COLO668 (cell line): Measurements from ENCODE around the gene PLCB3.
"Not testable (repeated sequence)": the region's sequence is repeated elsewhere in the genome, so short reads cannot be mapped to it uniquely, and the experiment has no call there.

Experiments used
- DNase-seq: peaks from one replicate; lab custom pipeline; 2025; ENCODE audit not compliant: unreplicated experiment; lab: John Stamatoyannopoulos, UW

Gene PLCB3

DNA sequence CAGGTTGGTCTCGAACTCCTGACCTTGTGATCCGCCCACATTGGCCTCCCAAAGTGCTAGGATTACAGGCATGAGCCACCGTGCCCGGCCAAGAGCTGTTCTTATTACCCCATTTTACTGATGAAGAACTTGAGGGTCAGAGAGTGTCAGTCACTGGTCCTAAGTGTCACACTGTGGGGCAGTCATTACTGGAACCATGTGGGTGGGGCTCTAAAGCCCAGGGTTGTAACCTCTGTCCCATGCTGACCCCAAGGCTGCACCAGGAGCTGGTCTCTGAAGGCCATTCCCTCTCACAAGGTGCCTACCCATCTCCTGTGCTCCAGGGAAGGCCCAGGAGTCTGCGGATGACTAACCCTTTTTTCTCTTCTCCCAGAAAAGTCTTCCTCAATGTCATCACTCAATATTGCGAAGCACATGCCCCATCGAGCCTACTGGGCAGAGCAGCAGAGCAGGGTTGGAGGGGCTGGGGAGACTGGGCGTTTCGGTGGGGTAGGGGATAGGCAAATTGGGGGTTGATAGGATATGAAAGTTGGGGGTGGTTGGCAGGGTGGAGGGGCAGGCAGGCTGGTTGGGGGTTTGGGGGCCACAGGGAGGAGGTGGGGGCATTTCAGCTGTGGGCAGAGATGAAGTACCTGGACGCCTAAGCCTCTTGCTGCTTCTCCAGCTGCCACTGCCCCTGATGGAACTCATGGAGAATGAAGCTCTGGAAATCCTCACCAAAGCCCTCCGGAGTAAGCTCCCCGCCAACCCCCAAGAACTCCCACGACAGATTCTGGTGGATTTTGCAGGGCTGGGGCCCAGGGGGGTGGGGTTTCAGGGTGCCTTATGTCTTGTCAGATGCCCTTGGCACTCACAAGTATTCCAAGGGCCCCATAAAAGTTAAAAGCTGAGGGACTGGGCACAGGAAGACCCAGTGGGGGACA, 52.0 kb downstream of the PLCB3 start:
- no peak for DNase-seq

DNA sequence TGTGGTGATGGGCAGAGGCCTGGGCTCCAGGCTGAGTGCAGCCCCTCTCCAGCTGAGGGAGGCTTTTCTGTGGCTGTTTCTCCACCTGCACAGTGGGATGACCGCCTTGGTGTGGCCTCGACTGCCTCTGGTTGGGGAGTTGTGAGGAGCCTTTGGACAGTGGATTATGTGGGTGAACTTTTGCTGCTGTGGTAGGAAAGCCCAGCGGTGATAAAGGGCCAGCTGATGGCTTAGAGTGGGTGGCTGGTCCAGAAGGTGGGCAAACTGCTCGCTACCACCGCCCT, 52.6 kb downstream of the PLCB3 start:
- DNase-seq, result no peak

DNA sequence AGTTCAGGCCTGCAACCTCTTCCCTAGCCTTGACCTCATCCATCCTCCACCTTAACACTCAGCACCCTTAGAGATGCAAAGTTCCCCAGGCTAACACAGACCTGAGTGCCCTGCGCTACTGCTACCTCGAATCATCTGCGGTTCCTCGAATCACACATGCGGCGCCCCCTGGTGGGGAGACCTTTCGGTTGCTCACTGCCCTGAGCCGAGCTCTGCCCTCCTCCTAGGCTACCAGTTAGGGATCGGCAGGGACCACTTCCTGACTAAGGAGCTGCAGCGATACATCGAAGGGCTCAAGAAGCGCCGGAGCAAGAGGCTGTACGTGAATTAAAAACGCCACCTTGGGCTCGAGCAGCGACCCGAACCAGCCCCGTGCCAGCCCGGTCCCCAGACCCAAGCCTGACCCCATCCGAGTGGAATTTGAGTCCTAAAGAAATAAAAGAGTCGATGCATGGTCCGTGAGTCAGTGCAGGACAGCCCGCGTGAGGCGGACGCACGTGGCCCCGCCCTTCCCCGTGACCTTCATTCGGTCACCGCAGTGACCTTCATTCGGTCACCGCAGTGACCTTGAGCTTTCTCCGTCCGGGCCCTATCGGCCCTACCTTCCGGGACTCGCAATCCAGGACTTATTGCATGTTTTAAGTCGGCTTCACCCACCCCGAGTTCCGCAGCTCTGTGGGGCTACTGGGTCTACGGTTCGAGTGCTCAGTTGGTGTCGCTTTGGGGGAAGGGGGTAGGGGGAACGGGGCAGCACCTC, 53.2 kb downstream of the PLCB3 start:
- DNase-seq, result peak; percentile 93

DNA sequence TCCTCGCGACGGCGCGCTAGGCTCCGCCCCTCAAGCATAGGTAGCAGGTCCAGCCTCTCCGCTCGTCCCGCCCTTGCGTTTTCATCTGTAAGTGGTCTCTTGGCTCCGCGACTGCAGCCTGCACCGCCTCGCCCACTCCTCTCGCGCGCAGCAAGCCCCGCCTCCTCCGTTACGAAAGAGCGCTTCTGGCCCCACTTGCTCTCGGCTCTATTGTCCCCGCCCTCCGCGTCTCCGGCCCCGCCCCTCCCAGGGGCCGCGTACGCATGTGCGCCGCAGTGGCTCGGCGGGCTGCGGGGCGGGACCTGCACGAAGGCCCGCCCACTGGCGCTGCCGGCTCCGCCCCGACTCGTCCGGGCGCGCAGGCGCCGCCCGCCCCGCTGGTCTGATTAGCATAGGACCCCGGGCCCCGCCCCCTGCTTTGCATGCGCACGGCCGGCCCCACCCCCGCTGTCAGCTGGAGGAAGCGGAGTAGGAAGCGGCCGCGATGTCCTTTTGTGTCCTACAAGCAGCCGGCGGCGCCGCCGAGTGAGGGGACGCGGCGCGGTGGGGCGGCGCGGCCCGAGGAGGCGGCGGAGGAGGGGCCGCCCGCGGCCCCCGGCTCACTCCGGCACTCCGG, 53.9 kb downstream of the PLCB3 start, which contains the start of gene ESRRA:
ESRRA (plus strand) TSS at position 450 of the 616 bp plus-strand sequence. CDS start 1,656 bp downstream, outside the sequence.
- peak; percentile 100 for DNase-seq

DNA sequence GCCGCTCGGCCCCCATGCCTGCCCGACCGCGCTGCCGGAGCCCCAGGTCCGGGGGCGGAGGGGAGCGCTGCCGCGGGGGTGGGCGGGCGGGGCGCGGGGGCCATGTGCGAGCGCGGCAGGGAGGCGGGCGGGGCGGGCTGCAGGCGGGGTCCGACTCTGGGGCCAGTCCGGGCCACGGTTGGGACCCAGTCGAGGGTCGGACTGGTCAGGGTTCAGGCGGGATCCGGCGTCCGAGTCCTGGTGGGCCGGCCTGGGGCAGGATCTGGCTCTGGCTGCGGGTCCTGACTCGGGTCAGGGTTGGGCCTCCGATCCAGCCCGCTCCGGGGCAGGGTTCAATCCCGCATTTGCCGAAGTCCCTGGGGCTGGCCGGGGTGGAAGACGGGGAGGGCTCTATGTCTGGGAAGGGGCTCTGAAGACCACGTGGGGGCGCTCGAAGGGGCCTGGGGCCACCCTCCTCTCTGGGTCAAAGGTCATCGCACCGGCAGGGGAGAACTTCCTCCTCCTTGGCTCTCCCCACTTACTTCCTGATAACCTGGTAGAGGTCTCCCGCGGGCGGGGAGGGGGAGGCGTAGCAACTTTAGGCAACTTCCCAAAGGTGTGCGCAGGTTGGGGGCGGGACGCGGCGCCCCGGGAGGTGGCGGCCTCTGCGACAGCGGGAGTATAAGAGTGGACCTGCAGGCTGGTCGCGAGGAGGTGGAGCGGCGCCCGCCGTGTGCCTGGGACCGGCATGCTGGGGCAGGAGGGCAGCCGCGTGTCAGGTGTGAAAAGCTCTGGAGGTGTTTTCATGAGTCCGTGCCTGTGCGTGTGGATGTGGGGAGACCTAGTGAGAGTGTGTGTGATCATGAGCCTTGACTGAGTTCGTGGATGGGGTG, 54.6 kb downstream of the PLCB3 start:
- peak; percentile 62 for DNase-seq

DNA sequence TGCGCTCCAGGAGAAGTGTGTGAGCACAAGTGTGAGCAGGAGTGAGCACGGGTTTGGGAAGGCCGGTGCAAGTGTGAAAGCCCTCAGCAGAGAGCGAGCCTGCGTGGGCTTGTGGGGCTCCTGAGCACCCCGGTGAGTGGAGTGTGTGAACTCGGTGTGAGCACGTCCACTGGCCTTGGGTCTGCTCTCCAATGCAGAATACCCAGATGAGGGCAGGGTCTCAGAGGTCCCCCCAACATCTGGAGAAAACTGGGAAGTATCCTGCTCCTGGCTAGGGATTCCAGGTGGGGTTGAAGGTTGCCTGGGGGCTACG, 55.2 kb downstream of the PLCB3 start:
- no peak for DNase-seq

GRCh38 chr11:64306876-64307622, 55.7 kb downstream of the PLCB3 start:
- DNase-seq, result no peak

DNA sequence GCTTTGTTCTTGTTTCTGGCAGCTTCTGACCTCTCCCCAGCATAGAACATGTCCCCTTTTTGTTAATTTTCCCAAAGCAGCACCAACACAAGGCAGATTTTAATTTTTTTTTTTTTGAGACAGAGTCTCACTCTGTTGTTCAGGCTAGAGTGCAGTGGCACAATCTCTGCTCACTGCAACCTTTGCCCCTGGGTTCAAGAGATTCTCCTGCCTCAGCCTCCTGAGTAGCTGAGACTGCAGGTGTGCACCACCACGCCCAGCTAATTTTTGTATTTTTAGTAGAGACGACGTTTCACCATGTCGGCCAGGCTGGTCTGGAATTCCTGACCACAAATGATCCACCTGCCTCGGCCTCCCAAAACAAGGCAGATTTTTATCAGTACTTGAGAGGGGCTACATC, 56.5 kb downstream of the PLCB3 start:
- not testable (repeated sequence) for DNase-seq

DNA sequence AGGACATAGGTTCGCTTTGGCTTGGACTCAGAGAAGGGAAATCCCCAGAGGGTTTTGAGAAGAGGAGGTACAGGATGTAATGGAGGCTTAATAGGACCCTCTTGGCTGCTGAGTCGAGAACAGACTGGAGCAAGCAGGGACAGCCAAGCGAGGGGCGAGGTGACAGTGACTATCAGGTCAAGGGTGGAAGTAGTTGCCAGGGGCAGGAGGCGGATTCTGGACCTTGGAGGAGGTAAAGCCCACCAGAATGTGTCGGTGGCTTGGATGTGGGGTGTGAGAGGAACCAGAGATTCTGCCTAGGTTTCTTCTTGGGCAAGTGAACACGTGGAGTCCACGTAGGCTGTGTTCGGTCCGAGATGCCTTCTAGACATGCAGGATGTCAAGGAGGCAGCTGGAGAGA, 61.6 kb downstream of the PLCB3 start:
- no peak for DNase-seq

DNA sequence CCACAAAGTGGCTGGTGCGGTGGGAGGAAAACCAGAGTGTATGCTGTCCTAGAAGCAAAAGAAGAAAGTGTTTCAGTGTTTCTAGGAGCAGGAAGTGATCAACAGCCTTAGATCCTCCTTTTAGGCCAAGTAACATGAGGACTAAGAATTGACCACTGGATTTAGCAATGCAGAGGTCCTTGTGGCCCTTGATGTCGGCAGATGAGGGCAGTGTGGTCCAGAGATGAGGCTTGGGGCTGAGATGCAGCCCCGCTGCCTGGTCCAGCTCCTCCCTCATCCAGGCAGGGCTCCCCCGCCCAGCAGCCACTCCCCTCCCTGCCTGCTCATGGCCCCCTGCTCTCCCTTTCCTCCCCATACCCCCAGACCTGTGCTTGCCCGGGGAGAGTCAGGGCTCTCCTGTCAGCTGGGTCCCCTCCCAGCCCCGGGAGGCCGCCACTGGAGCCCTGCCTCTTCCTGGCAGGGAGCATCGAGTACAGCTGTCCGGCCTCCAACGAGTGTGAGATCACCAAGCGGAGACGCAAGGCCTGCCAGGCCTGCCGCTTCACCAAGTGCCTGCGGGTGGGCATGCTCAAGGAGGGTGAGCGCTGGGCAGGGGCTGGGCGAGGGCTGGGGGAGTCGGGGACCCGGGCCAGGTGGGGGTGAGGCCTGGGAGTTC, 62.3 kb downstream of the PLCB3 start:
- no peak for DNase-seq

GRCh38 chr11:64314146-64314804, 62.9 kb downstream of the PLCB3 start:
- DNase-seq, result no peak

DNA sequence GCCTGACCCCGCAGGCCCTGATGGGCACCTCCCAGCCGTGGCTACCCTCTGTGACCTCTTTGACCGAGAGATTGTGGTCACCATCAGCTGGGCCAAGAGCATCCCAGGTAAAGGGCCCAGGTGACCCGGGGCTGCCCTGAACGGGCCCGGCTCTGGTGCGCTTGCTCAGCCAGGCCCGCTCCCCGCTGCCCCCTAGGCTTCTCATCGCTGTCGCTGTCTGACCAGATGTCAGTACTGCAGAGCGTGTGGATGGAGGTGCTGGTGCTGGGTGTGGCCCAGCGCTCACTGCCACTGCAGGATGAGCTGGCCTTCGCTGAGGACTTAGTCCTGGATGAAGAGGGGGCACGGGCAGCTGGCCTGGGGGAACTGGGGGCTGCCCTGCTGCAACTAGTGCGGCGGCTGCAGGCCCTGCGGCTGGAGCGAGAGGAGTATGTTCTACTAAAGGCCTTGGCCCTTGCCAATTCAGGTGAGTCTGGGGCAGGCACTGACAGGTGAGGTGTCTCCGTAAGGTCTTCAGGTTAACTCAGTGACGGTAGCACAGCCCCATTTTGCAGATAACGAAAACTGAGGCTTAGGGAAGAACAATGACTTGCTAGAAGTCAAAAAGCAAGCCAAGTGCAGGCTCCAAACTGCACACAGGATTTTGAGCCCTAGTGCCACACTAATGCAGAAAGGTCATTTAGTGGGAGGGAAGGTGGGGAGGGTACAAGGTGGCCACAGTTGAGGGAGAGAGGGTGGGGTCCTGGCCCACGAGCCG, 63.7 kb downstream of the PLCB3 start:
- DNase-seq, result no peak

DNA sequence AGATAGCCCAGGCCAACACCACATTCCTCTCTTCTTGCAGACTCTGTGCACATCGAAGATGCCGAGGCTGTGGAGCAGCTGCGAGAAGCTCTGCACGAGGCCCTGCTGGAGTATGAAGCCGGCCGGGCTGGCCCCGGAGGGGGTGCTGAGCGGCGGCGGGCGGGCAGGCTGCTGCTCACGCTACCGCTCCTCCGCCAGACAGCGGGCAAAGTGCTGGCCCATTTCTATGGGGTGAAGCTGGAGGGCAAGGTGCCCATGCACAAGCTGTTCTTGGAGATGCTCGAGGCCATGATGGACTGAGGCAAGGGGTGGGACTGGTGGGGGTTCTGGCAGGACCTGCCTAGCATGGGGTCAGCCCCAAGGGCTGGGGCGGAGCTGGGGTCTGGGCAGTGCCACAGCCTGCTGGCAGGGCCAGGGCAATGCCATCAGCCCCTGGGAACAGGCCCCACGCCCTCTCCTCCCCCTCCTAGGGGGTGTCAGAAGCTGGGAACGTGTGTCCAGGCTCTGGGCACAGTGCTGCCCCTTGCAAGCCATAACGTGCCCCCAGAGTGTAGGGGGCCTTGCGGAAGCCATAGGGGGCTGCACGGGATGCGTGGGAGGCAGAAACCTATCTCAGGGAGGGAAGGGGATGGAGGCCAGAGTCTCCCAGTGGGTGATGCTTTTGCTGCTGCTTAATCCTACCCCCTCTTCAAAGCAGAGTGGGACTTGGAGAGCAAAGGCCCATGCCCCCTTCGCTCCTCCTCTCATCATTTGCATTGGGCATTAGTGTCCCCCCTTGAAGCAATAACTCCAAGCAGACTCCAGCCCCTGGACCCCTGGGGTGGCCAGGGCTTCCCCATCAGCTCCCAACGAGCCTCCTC, 64.6 kb downstream of the PLCB3 start:
- not testable (repeated sequence) for DNase-seq

- DNase-seq, result peak; percentile 71
These were observed 65.5 kb downstream of the PLCB3 start for GRCh38 chr11:64316672-64317324.

DNA sequence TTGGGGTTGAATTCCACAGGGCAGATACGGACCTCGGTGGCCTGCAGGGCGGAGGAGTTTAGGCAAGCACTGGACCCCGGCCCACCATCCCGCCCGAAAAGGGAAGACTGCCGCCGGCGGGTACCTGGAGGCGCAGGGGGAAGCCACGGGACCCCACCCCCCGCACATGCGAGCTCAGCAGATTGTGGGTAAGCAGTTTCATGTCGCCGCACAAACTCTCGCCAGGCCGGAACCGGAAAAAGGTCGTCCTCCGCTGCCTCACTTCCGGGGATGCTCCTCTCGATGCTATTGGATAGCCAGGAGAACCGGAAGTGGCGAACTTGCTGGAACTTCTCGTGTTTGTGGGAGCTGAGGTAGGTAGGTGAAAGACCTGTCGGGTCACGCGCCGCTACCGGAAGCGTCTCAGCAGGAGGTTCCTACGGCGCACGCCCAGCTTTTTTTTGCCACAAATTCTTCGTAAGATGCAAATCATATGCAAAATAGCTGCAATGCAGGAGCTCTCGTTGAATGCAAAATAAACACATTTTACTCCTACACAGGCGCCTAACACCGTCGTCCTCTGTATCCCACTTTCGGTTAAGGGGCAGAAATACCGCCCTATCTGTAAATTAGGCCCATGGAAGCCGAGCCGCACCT, 66.1 kb downstream of the PLCB3 start, which contains the start of gene TRMT112:
TRMT112 (minus strand) TSS at position 235 of the 636 bp plus-strand sequence; CDS start at position 202, 33 bp downstream.
- peak; percentile 96 for DNase-seq

GRCh38 chr11:64317961-64318765, 66.8 kb downstream of the PLCB3 start, which contains the start of gene PRDX5:
Gene PRDX5 (plus strand): TSS chr11:64318121. CDS start chr11:64318216, 95 bp downstream.
- peak; percentile 97 for DNase-seq
